Dermis microvascular lymphatic vessel endothelial cell (primary cell): Measurements from ENCODE around the gene LDAF1. TPM values are rescaled to one million over a fixed set of nuclear protein-coding genes. Genes with fewer than 3 reads are reported as not detected.

Experiments
- total RNA-seq: library from RNA; depleted of rRNA; stranded (reverse); fragments of >200 nt; gene quantifications from 2 replicates; pipeline ENCODE4 v1.2.1, GENCODE V29; 2014

The LDAF1 gene
- total RNA-seq, 1 donor from 2014 or later = 6.5 TPM

Other genes with a start within 250 kb of the LDAF1 start
- under 0.01 TPM in 1 of 2 replicates, not detected in the other for gene DNAH3, start 7.8 kb upstream of the LDAF1 start, total RNA-seq
- gene ZP2, start 52.9 kb downstream of the LDAF1 start, total RNA-seq = 0.13 TPM in 1 of 2 replicates, not detected in the other
- gene ANKS4B, start 75.0 kb downstream of the LDAF1 start, total RNA-seq = not detected in 2 replicates
- gene CRYM, start 119.6 kb downstream of the LDAF1 start, total RNA-seq = 0.13 TPM in 1 of 2 replicates, not detected in the other